Aorta (tissue), 5 donors: Measurements from ENCODE around the gene TRIM15. TPM values are rescaled to one million over a fixed set of nuclear protein-coding genes. Genes with fewer than 3 reads are reported as not detected.

Experiments used
- ATAC-seq: fragments of 200-7000 bp; cut with Tn5 transposase; one replicate; pipeline ENCODE4 v1.9.1; 2022; ENCODE audit warnings: moderate library complexity; ENCODE audit not compliant: low FRiP score
- DNase-seq, 2 donors: peaks; one replicate each; pipeline ENCODE4 v3.0.0-alpha.2; 2020
- H3K27ac ChIP-seq, 2 donors: one replicate each; pipeline ENCODE4 v1.5.1; 2013; ENCODE audit warnings: low read length in 2 of 2, mild to moderate bottlenecking in 2 of 2, moderate library complexity in 2 of 2, control low read depth in 1 of 2, inconsistent platforms in 1 of 2, low read depth in 1 of 2
- H3K27me3 ChIP-seq, 2 donors: one replicate each; pipeline ENCODE4 v1.6.1; 2013; ENCODE audit warnings: control low read depth in 1 of 2, low read length in 1 of 2, mild to moderate bottlenecking in 1 of 2, moderate library complexity in 1 of 2; ENCODE audit not compliant: insufficient read depth in 2 of 2, control insufficient read depth in 1 of 2
- H3K36me3 ChIP-seq, 2 donors: one replicate each; pipeline ENCODE4 v1.6.1; 2013; ENCODE audit warnings: control low read depth in 1 of 2, low read length in 1 of 2, mild to moderate bottlenecking in 1 of 2; ENCODE audit not compliant: insufficient read depth in 2 of 2, control insufficient read depth in 1 of 2
- H3K4me1 ChIP-seq, 2 donors: one replicate each; pipeline ENCODE4 v1.6.1; 2013; ENCODE audit warnings: low read length in 2 of 2, control low read depth in 1 of 2, mild to moderate bottlenecking in 1 of 2, moderate library complexity in 1 of 2; ENCODE audit not compliant: insufficient read depth in 2 of 2, control insufficient read depth in 1 of 2
- H3K4me3 ChIP-seq, 2 donors: one replicate each; pipeline ENCODE4 v1.5.1; 2013; ENCODE audit warnings: low read length in 2 of 2, control low read depth in 1 of 2, mild to moderate bottlenecking in 1 of 2
- H3K9me3 ChIP-seq: one replicate; pipeline ENCODE4 v1.6.1; 2013; ENCODE audit warnings: mild to moderate bottlenecking, low read length; ENCODE audit not compliant: control insufficient read depth
- whole genome bisulfite sequencing, 2 donors: extraction: QIAGEN DNeasy Blood & Tissue Kit; methylation state at CpG; one replicate each; pipeline ENCODE4 v1.1.7; 2013; 5-methylcytosine and 5-hydroxymethylcytosine counted together
- intact Hi-C, 2 donors: fragments of 100-400 bp; cut with DNase I; formaldehyde crosslinking; loops; one replicate each; pipeline versions ENCODE4 v1.14.2 to v1.15.0; 2022
- polyA plus RNA-seq, 2 donors: library from polyadenylated mRNA; stranded (reverse); fragments of 200-250 nt; gene quantifications; one replicate each; pipeline ENCODE4 v1.2.3, GENCODE V29; 2013
- total RNA-seq, 2 donors: library from RNA; stranded (reverse); fragmentation: NEBNext Ultra II Directional; extraction: Animal tissue kit (Norgen Biotek cat#: 25700); gene quantifications; one replicate each; pipeline ENCODE4 v1.2.1, GENCODE V29; 2021
- donor health status: healthy with polysubstance abuse.
- donor health status: Bipolar disorder and iron deficiency.
- donor health status: DM: no; HTN: no; CAD: no.
- donor health status: DM: no; HTN: no; CAD: no.
- donor health status: DM: yes; HTN: yes; CAD: no.

The TRIM15 gene
- total and polyA plus RNA-seq, 4 donors = 1.6 to 7.0 TPM; not detected in 2

- intact Hi-C loops = loop anchor here in 1 of 2 donors (2.0 to 10.0 kb wide), 2 partner anchors 27 to 275 kb away; no protein-coding TSS in a partner anchor
- H3K27me3 ChIP-seq = no peaks in the 10 kb centered on the region
- no peaks in the 10 kb centered on the region for H3K36me3 ChIP-seq
- no peaks in the 10 kb centered on the region for H3K4me1 ChIP-seq
- H3K9me3 ChIP-seq = no peaks in the 10 kb centered on the region
- ATAC-seq = no peak
- no peak for DNase-seq
- WGBS, 2 donors = 68 to 72% methylated on average over 10 of the region's 10 CpGs
- no peak overlapping the region for H3K27ac ChIP-seq
- no peak overlapping the region for H3K4me3 ChIP-seq
These were observed 33.8 kb upstream of the TRIM15 start for GRCh38 chr6:30129265-30130178.

- DNase-seq = no peak
- intact Hi-C loops = loop anchor here in 1 of 2 donors (2.0 to 10.0 kb wide), 2 partner anchors 27 to 275 kb away; no protein-coding TSS in a partner anchor
These were observed 33.1 kb upstream of the TRIM15 start for GRCh38 chr6:30130179-30130679.

GRCh38 chr6:30130887-30131862 lies 32.2 kb upstream of the TRIM15 start:
- Histone ChIP-seq H3K4me3 (no peak overlapping the region), H3K27me3 (no peaks in the 10 kb centered on the region), H3K4me1 (no peaks in the 10 kb centered on the region), H3K36me3 (no peaks in the 10 kb centered on the region), H3K27ac (no peak overlapping the region), H3K9me3 (no peaks in the 10 kb centered on the region)
- 24 to 26% methylated on average over 16 of the region's 16 CpGs for WGBS, 2 donors
- intact Hi-C loops = loop anchor here (1.0 to 10.0 kb wide), 3 partner anchors 28 to 276 kb away; no protein-coding TSS in a partner anchor
- DNase-seq = peak in 1 of 2 donors; percentile 62
- ATAC-seq = peak; percentile 88

More at GRCh38 chr6:30130179-30130679, 33.1 kb upstream of the TRIM15 start:
- H3K4me1 ChIP-seq = no peaks in the 10 kb centered on the region
- 50 to 53% methylated on average over 4 of the region's 4 CpGs for WGBS, 2 donors
- no peaks in the 10 kb centered on the region for H3K9me3 ChIP-seq
- H3K36me3 ChIP-seq = no peaks in the 10 kb centered on the region
- no peak overlapping the region for H3K27ac ChIP-seq
- ATAC-seq = no peak
- H3K27me3 ChIP-seq = no peaks in the 10 kb centered on the region
- no peak overlapping the region for H3K4me3 ChIP-seq

GRCh38 chr6:30131947-30132497 lies 31.3 kb upstream of the TRIM15 start:
- intact Hi-C loops = loop anchor here (1.0 to 10.0 kb wide), 3 partner anchors 29 to 277 kb away; no protein-coding TSS in a partner anchor
- no peaks in the 10 kb centered on the region for H3K36me3 ChIP-seq
- no peaks in the 10 kb centered on the region for H3K27me3 ChIP-seq
- no peaks in the 10 kb centered on the region for H3K4me1 ChIP-seq
- H3K4me3 ChIP-seq = no peak overlapping the region
- DNase-seq (no peak), ATAC-seq (no peak)
- H3K9me3 ChIP-seq = no peaks in the 10 kb centered on the region
- 69 to 79% methylated on average over 2 of the region's 2 CpGs for WGBS, 2 donors
- H3K27ac ChIP-seq = no peak overlapping the region

- no peaks in the 10 kb centered on the region for H3K9me3 ChIP-seq
- H3K4me1 ChIP-seq = no peaks in the 10 kb centered on the region
- intact Hi-C loops = loop anchor here in 1 of 2 donors (10.0 kb wide), 1 partner anchor 280 kb away; no protein-coding TSS in a partner anchor
- H3K27ac ChIP-seq = no peak overlapping the region
- 82 to 92% methylated on average over 2 of the region's 2 CpGs for WGBS, 2 donors
- no peak overlapping the region for H3K4me3 ChIP-seq
- H3K36me3 ChIP-seq = no peaks in the 10 kb centered on the region
- no peaks in the 10 kb centered on the region for H3K27me3 ChIP-seq
- no peak for DNase-seq
- ATAC-seq = no peak
These were observed 28.2 kb upstream of the TRIM15 start for GRCh38 chr6:30135147-30135546.

- no peak within 1 kb of the TSS for H3K27ac ChIP-seq
- DNase-seq (no peak), ATAC-seq (no peak)
- no peak within 1 kb of the TSS for H3K4me3 ChIP-seq
- WGBS, 2 donors = 57 to 80% methylated on average over 4 of the region's 4 CpGs
- no peaks in the 10 kb centered on the region for H3K27me3 ChIP-seq
- intact Hi-C loops = loop anchor here in 1 of 2 donors (10.0 kb wide), 1 partner anchor 281 kb away; no protein-coding TSS in a partner anchor
- no peaks in the 10 kb centered on the region for H3K9me3 ChIP-seq
- no peaks in the 10 kb centered on the region for H3K36me3 ChIP-seq
- no peaks in the 10 kb centered on the region for H3K4me1 ChIP-seq
These were observed 27.6 kb upstream of the TRIM15 start, which contains the start of gene TRIM40 for GRCh38 chr6:30135757-30136156. Gene TRIM40, plus strand, starts transcription at chr6:30136140. Its CDS starts 897 bp downstream, at chr6:30137037.

- H3K9me3 ChIP-seq = no peaks in the 10 kb centered on the region
- 76 to 77% methylated on average over 11 of the region's 11 CpGs for WGBS, 2 donors
- DNase-seq = no peak
- intact Hi-C loops = loop anchor here in 1 of 2 donors (10.0 kb wide), 1 partner anchor 282 kb away; no protein-coding TSS in a partner anchor
- H3K4me1 ChIP-seq = no peaks in the 10 kb centered on the region
- no peaks in the 10 kb centered on the region for H3K36me3 ChIP-seq
- no peak overlapping the region for H3K27ac ChIP-seq
- no peaks in the 10 kb centered on the region for H3K27me3 ChIP-seq
- no peak for ATAC-seq
- no peak overlapping the region for H3K4me3 ChIP-seq
These were observed 26.6 kb upstream of the TRIM15 start for GRCh38 chr6:30136570-30137286.
